GM12878 (cell line): Measurements from ENCODE around the gene RECQL. TPM values are rescaled to one million over a fixed set of nuclear protein-coding genes. Genes with fewer than 3 reads are reported as not detected.

ENCODE experiments used
- CHD2 ChIP-seq: IDR thresholded peaks from 2 replicates; pipeline ENCODE4 v1.6.1; 2011; ENCODE audit warnings: low read depth, low read length, improper control_type of control experiment, borderline replicate concordance
- FOXK2 ChIP-seq: fragments of 450-650 bp; IDR thresholded peaks from 2 replicates; pipeline ENCODE4 v1.6.1; 2017; ENCODE audit warnings: mild to moderate bottlenecking, moderate library complexity
- MEF2A ChIP-seq: IDR thresholded peaks from 2 replicates; pipeline ENCODE4 v1.6.1; 2011; ENCODE audit warnings: low read depth, mild to moderate bottlenecking, low read length, moderate library complexity; ENCODE audit not compliant: insufficient read depth
- MEF2B ChIP-seq: fragments of 450-650 bp; IDR thresholded peaks from 2 replicates; pipeline ENCODE4 v1.6.1; 2018; ENCODE audit warnings: mild to moderate bottlenecking, moderate library complexity; ENCODE audit not compliant: partially characterized antibody, poor library complexity, severe bottlenecking
- PAX5 ChIP-seq: IDR thresholded peaks from 2 replicates; pipeline ENCODE4 v1.6.1; 2011; ENCODE audit warnings: low read depth, low read length, borderline replicate concordance
- RAD21 ChIP-seq: IDR thresholded peaks from 2 replicates; pipeline ENCODE4 v1.6.1; 2011; ENCODE audit warnings: mild to moderate bottlenecking, low read depth, low read length, moderate library complexity; ENCODE audit not compliant: insufficient read depth
- SUZ12 ChIP-seq: fragments of 200-600 bp; sonication (generic); IDR thresholded peaks from one replicate; pipeline ENCODE4 v1.6.1; 2018; ENCODE audit warnings: antibody characterized with exemption, mild to moderate bottlenecking; ENCODE audit not compliant: unreplicated experiment
- TCF12 ChIP-seq: IDR thresholded peaks from 2 replicates; pipeline ENCODE4 v1.6.1; 2011; ENCODE audit warnings: low read depth, mild to moderate bottlenecking, low read length
- TCF7 ChIP-seq: IDR thresholded peaks from 2 replicates; pipeline ENCODE4 v1.6.1; 2014; ENCODE audit warnings: antibody characterized with exemption, borderline replicate concordance
- ZSCAN29 ChIP-seq: fragments of 450-650 bp; IDR thresholded peaks from 2 replicates; pipeline ENCODE4 v1.6.1; 2017; ENCODE audit warnings: mild to moderate bottlenecking, moderate library complexity
- polyA plus RNA-seq, 11 experiments: library from polyadenylated mRNA; depleted of rRNA in 4 of 11; unstranded in 6 of 11; stranded (reverse) in 5 of 11; fragments of >200 nt; fragmentation: Nextera tagmentation in 4 of 11; fragmentation: Illumina TruSeq in 1 of 11; extraction: Ambion mirVana in 4 of 11; extraction: Trizol in 1 of 11; gene quantifications; 1 replicate in 1 of 11; 2 replicates in 10 of 11; pipeline versions ENCODE4 v1.2.1 to v1.2.3, GENCODE V29; 2011 to 2016; ENCODE audit warnings: inconsistent platforms in 2 of 11, missing spikeins in 2 of 11, low read depth in 1 of 11
- total RNA-seq, 4 experiments: library from RNA; depleted of rRNA in 3 of 4; stranded (reverse); fragments of >200 nt in 3 of 4; fragmentation: Illumina TruSeq in 1 of 4; extraction: Trizol in 1 of 4; gene quantifications; 2 replicates each; pipeline versions ENCODE4 v1.2.1 to v1.2.3, GENCODE V29; 2013 to 2021
- TF ChIP-seq, protein P1 (sequence below): IDR thresholded peaks from 2 replicates; pipeline ENCODE4 v1.6.1; 2011; ENCODE audit warnings: low read depth, low read length, improper control_type of control experiment, borderline replicate concordance
- TF ChIP-seq, protein P2 (sequence below): fragments of 450-650 bp; formaldehyde crosslinking; IDR thresholded peaks from 2 replicates; pipeline ENCODE4 v1.4.0; 2022; ENCODE audit warnings: mild to moderate bottlenecking, moderate library complexity
- TF ChIP-seq, protein P3 (sequence below): fragments of 450-650 bp; IDR thresholded peaks from 2 replicates; pipeline ENCODE4 v1.6.1; 2014; ENCODE audit warnings: mild to moderate bottlenecking
- TF ChIP-seq, protein P4 (sequence below): fragments of 150-350 bp; IDR thresholded peaks from 2 replicates; pipeline ENCODE4 v1.6.1; 2014; ENCODE audit warnings: mild to moderate bottlenecking, low read depth, low read length
- TF ChIP-seq, protein P5 (sequence below): fragments of 450-650 bp; formaldehyde crosslinking; IDR thresholded peaks from 2 replicates; pipeline ENCODE4 v1.4.0; 2020; ENCODE audit warnings: mild to moderate bottlenecking, moderate library complexity
- TF ChIP-seq, protein P6 (sequence below): IDR thresholded peaks from 2 replicates; pipeline ENCODE4 v1.6.1; 2011; ENCODE audit warnings: mild to moderate bottlenecking, low read depth, low read length, moderate library complexity; ENCODE audit not compliant: insufficient replicate concordance

RECQL gene
- total and polyA plus RNA-seq, 10 of the 15 experiments (the other 5 are each of a cell fraction or from before 2014, with no cell fraction given): 47.4 to 130 (median 70.8) TPM

DNA sequence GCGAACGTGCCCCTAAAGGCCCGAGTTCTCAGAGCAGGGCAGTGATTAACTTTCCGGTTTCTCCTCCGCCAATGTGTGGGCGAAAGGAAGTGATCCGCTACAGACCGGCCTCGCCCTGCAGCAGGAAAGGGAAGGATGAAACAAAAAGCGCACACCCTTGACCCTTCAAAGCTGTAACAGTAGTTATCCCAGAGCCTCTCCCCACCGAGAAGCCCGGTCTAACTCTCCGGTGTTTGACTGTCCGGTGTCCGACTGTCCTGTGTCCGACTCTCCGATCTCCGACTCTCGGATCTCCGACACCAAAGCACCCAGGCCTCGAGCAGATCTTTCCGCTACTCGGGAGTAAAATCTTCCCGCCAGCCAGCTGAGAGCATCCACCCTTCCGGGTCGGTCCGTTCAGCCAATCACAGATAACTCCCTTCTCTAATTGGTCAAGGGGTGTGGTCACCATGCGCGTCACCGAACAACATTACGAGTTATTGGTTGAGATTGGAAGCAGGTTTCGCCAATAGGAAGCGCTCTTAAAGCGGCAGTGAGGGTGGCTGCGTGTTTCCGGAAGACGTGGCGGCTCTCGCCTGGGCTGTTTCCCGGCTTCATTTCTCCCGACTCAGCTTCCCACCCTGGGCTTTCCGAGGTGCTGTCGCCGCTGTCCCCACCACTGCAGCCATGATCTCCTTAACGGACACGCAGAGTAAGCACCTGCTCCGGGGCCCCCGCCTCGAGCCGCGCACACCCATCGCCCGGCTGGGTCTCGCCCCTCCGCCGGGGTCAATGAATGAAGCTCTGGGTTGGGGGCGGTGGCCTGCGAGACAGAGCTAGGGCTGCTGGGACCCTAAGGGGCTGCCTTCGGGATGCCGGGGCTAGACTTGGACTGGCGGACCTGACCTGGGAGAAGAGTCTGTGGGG, at the start of gene RECQL, which contains the start of gene GOLT1B (continued):
- TF ChIP-seq, protein P1, sequence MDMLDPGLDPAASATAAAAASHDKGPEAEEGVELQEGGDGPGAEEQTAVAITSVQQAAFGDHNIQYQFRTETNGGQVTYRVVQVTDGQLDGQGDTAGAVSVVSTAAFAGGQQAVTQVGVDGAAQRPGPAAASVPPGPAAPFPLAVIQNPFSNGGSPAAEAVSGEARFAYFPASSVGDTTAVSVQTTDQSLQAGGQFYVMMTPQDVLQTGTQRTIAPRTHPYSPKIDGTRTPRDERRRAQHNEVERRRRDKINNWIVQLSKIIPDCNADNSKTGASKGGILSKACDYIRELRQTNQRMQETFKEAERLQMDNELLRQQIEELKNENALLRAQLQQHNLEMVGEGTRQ: no peak
- TF ChIP-seq, protein P2, sequence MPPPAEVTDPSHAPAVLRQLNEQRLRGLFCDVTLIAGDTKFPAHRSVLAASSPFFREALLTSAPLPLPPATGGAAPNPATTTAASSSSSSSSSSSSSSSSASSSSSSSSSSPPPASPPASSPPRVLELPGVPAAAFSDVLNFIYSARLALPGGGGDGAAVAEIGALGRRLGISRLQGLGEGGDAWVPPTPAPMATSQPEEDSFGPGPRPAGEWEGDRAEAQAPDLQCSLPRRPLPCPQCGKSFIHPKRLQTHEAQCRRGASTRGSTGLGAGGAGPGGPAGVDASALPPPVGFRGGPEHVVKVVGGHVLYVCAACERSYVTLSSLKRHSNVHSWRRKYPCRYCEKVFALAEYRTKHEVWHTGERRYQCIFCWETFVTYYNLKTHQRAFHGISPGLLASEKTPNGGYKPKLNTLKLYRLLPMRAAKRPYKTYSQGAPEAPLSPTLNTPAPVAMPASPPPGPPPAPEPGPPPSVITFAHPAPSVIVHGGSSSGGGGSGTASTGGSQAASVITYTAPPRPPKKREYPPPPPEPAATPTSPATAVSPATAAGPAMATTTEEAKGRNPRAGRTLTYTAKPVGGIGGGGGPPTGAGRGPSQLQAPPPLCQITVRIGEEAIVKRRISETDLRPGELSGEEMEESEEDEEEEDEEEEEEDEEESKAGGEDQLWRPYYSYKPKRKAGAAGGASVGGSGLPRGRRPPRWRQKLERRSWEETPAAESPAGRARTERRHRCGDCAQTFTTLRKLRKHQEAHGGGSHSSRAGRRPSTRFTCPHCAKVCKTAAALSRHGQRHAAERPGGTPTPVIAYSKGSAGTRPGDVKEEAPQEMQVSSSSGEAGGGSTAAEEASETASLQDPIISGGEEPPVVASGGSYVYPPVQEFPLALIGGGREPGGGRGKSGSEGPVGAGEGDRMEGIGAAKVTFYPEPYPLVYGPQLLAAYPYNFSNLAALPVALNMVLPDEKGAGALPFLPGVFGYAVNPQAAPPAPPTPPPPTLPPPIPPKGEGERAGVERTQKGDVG (CRISPR knock-in tag): no peak
- TF ChIP-seq TCF12 (no peak), ZSCAN29 (no peak), MEF2A (no peak), FOXK2 (no peak; the same call in 1 of the 2 replicates), RAD21 (no peak), TCF7 (no peak), MEF2B (no peak), PAX5 (0 out of 2 replicates have a peak, but pooled peaks have one; percentile 3), SUZ12 (no peak), CHD2 (peak; percentile 89)
- TF ChIP-seq, protein P3, sequence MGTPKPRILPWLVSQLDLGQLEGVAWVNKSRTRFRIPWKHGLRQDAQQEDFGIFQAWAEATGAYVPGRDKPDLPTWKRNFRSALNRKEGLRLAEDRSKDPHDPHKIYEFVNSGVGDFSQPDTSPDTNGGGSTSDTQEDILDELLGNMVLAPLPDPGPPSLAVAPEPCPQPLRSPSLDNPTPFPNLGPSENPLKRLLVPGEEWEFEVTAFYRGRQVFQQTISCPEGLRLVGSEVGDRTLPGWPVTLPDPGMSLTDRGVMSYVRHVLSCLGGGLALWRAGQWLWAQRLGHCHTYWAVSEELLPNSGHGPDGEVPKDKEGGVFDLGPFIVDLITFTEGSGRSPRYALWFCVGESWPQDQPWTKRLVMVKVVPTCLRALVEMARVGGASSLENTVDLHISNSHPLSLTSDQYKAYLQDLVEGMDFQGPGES: peak; percentile 87
- TF ChIP-seq, protein P4, sequence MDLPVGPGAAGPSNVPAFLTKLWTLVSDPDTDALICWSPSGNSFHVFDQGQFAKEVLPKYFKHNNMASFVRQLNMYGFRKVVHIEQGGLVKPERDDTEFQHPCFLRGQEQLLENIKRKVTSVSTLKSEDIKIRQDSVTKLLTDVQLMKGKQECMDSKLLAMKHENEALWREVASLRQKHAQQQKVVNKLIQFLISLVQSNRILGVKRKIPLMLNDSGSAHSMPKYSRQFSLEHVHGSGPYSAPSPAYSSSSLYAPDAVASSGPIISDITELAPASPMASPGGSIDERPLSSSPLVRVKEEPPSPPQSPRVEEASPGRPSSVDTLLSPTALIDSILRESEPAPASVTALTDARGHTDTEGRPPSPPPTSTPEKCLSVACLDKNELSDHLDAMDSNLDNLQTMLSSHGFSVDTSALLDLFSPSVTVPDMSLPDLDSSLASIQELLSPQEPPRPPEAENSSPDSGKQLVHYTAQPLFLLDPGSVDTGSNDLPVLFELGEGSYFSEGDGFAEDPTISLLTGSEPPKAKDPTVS: no peak
- TF ChIP-seq, protein P5, sequence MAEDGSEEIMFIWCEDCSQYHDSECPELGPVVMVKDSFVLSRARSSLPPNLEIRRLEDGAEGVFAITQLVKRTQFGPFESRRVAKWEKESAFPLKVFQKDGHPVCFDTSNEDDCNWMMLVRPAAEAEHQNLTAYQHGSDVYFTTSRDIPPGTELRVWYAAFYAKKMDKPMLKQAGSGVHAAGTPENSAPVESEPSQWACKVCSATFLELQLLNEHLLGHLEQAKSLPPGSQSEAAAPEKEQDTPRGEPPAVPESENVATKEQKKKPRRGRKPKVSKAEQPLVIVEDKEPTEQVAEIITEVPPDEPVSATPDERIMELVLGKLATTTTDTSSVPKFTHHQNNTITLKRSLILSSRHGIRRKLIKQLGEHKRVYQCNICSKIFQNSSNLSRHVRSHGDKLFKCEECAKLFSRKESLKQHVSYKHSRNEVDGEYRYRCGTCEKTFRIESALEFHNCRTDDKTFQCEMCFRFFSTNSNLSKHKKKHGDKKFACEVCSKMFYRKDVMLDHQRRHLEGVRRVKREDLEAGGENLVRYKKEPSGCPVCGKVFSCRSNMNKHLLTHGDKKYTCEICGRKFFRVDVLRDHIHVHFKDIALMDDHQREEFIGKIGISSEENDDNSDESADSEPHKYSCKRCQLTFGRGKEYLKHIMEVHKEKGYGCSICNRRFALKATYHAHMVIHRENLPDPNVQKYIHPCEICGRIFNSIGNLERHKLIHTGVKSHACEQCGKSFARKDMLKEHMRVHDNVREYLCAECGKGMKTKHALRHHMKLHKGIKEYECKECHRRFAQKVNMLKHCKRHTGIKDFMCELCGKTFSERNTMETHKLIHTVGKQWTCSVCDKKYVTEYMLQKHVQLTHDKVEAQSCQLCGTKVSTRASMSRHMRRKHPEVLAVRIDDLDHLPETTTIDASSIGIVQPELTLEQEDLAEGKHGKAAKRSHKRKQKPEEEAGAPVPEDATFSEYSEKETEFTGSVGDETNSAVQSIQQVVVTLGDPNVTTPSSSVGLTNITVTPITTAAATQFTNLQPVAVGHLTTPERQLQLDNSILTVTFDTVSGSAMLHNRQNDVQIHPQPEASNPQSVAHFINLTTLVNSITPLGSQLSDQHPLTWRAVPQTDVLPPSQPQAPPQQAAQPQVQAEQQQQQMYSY (CRISPR knock-in tag): no peak
- TF ChIP-seq, protein P6, sequence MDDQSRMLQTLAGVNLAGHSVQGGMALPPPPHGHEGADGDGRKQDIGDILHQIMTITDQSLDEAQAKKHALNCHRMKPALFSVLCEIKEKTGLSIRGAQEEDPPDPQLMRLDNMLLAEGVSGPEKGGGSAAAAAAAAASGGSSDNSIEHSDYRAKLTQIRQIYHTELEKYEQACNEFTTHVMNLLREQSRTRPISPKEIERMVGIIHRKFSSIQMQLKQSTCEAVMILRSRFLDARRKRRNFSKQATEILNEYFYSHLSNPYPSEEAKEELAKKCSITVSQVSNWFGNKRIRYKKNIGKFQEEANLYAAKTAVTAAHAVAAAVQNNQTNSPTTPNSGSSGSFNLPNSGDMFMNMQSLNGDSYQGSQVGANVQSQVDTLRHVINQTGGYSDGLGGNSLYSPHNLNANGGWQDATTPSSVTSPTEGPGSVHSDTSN: peak; percentile 63
